GM04504 (cell line): Measurements from ENCODE around the gene SPRYD3.
"Not testable (repeated sequence)": the region's sequence is repeated elsewhere in the genome, so short reads cannot be mapped to it uniquely, and the experiment has no call there.

Experiments used
- DNase-seq: peaks from one replicate; pipeline ENCODE4 v3.0.0-alpha.2; 2012; ENCODE audit warnings: low read depth

SPRYD3 gene, protein sequence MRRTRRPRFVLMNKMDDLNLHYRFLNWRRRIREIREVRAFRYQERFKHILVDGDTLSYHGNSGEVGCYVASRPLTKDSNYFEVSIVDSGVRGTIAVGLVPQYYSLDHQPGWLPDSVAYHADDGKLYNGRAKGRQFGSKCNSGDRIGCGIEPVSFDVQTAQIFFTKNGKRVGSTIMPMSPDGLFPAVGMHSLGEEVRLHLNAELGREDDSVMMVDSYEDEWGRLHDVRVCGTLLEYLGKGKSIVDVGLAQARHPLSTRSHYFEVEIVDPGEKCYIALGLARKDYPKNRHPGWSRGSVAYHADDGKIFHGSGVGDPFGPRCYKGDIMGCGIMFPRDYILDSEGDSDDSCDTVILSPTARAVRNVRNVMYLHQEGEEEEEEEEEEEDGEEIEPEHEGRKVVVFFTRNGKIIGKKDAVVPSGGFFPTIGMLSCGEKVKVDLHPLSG

DNA sequence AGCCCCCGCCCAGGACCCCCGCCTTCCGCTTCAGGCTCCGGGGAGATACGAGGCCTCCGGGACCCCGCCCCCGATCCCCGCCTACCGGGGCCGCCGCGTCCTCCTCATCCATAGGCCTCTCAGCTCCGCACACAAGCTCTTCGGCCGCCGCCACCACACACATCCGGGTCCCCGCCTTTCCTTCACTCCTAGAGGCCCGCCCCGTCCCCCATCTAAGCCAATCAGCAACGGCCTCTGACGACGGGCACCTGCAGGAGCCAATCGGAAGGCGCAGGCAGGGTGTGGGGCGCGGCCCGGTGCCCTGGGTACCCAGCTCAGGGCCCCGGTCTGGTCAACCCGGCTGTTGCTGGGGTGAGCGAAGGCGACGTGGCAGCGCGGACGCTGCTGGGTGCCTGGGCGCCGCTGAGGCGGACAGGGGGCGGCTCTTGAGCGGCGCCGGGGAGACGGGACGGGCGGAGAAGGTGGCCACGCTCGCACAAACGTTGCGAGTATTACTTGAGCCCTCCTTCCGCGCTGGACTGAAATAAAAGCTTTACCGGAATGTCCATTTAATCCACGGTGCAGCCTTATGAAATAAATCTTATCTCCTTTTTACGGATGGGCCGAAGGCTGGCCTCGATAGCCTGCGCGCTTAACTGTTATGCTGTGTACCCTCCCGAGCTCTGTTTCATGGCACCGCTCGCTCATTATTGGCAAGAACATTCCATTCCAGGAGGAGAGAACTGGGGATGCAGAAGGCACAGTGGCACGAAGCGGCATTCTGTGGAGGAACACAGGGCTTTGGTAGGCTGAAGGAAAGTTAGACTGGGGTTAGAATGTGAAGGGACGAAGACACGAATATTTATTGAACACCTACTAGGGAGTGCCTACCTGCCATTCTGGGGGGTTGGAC lies at the start of gene SPRYD3:
Gene SPRYD3 (minus strand): TSS at position 165 of the 892 bp plus-strand sequence. CDS start 57 bp downstream, at position 108.
- peak; percentile 96 for DNase-seq

DNA sequence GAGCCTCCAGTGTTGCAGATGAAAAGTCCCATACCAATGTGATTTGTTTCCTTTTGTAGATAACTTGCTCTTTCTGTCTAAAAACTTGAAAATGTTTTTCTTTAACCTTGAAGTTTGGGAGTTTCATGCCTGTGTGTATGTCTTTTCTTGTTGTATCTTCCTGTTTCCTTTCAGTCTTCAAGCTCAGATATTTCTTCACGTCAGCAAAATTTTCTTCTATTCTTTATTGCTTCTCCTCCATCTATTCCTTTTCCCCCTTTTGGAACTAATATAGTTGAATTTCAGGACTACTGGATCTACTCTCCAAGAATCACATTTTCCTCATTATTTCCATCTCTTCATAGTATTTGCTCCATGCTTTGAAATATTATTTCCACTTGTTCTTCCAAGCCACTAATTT lies 48.0 kb upstream of the SPRYD3 start:
- no peak for DNase-seq

DNA sequence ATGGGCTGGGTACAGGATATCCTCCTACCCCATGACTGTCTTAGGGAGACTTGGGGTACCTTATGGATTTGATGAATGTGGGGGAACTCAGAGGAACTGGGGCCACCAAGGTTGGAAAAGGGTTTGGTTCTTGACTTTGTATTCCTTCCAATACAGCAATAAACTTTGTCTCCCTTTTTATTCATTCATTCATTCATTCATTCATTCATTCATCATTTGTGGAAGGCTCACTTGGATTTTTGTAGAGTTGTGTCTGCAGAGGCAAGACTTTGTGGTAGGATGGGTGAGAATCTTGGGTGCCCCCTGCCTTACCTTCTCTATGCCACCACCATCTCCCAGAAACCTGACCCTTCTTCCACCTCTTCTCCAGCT lies 45.1 kb upstream of the SPRYD3 start:
- DNase-seq = no peak

DNA sequence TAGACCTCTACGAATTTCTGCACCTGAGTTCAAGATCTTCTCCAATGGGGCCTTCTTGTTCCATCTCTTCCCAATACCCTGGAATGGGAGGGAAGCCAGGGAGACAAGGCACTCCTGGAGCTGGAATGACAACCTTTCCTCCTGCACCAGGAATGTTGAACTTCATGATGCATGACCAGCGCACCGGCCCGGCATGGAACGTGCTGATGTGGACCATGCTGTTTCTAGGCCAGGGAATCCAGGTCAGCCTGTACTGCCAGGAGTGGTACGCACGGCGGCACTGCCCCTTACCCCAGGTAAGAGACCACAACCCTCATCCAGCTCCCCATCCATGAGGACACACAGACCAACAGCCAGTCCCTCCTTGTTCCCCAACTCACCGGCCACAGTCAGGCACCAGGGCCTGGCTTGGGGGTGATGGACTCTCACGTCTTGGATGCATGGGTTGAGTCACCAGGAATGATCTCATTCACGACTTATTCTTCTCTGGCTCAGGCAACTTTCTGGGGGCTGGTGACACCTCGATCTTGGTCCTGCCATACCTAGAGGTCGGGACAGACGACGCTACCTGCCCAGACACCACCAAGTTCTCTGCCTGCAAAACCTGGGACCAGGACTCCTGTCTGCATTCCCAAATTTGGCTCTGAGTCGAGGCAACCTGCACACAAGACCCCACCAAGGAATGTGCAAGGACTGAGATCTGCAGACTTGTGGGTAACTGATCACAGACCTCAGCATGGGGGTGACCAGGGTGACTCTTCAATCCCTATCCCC lies 44.6 kb upstream of the SPRYD3 start:
- DNase-seq = peak; percentile 17

DNA sequence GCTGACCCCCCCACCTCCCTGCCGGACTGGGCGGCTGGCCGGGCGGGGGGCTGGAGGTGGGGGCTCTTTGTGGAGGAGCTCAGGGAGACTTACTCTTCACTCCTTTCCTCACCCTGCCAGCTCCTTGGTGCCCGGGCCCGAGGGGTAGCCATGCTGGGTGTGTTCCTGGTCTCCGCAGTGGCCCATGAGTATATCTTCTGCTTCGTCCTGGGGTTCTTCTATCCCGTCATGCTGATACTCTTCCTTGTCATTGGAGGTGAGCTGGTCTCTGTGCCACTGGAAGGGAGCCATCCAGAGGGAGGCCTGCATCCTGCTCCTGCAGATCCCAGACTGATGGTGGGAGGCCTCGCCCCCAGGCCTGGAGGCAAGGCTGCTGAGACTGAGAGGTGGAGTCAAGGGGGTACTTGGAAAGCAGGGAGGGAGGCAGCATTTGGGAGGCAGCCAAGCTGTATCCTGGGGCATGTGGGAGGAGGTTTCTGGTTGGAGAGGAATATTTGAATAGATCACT lies 43.8 kb upstream of the SPRYD3 start:
- no peak for DNase-seq

DNA sequence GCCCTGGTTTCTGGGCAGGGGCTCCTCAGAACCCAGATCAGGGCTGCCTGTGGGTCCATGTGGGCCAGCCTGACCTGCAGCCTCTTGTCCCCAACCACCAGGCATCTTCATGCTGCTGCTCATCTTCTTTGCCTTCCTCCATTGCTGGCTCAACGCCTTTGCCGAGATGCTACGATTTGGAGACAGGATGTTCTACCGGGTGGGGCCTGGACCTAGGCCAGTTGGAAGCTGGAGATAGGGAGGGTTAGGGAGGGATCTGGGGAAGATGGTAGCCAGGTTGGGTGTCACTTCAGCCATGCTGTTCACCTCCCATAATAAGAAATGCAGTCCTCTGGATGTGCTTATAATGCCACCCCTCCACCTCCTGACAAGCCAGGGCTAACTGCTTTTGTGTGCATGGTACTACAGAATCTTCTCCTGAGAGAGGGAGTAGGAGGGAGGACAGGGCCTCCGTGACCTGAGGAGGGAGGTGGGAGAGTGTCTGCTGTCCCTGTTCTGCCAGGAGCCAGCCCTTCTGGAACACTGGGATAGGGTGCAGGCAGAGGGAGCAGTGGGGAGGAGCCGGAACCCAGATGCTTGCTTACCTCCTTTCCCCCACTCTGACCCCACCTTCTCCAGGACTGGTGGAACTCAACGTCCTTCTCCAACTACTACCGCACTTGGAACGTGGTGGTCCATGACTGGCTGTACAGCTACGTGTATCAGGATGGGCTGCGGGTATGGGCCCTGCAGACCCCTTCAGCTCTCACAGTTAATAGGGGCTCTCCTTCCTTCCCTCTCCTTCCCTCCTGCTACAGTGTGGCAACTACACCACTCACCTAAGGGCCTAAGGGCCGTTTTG lies 41.7 kb upstream of the SPRYD3 start:
- no peak for DNase-seq

DNA sequence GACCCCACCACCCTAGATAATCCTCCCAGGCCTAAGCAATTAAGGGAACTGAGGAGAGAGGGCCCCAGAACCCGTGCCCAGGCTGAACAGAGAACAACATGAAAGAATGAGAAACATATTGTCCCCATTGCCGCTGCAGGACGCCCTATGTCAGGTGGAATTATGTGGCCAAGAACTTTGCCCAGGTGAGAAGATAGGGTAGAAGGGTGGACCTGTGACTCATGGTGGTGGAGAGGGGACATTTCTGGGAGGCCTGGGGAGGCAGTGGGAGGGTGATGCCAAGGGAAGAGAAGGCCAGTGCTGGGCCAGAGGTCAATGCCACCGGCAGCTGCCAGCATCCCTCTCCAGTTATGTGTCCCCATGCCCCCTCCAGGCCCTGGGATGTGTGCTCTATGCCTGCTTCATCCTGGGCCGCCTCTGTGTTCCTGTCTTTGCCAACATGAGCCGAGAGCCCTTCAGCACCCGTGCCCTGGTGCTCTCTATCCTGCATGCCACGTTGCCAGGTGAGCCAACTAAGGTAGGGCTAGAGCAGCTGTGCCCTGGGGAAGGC lies 39.6 kb upstream of the SPRYD3 start:
- DNase-seq = no peak

DNA sequence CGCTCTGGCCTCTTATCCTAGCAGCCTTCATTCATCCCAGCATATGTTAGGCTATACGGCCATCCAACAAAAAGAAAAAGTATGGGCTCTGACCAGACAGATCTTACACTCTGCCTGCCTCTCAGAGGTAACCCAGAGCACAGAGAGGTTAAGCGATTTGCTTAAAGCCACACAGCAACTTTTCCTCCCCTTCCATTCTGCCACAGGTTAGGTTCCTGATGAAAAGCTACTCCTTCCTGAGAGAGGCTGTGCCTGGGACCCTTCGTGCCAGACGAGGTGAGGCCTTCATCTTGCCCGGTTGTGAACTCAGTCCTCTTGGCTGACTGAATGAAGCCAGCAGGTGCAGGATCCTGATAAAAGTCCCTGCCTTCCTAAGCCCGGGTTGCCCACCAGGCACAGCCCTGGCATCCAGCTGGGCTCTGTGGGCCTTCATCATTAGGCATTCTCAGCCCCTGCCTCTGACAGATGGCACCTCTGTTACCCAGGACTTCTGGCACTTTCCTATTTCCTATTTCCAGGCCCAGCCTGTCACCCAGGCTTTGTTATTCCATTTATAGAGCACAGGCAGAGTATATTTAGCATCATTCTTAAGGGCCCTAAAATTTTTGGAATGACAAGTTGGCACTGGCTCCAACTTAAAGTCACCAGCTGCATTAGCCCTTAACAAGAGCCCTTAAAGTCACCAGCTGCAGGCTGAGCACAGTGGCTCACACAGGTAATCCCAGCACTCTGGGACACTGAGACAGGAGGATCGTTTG lies 36.9 kb upstream of the SPRYD3 start:
- no peak for DNase-seq

DNA sequence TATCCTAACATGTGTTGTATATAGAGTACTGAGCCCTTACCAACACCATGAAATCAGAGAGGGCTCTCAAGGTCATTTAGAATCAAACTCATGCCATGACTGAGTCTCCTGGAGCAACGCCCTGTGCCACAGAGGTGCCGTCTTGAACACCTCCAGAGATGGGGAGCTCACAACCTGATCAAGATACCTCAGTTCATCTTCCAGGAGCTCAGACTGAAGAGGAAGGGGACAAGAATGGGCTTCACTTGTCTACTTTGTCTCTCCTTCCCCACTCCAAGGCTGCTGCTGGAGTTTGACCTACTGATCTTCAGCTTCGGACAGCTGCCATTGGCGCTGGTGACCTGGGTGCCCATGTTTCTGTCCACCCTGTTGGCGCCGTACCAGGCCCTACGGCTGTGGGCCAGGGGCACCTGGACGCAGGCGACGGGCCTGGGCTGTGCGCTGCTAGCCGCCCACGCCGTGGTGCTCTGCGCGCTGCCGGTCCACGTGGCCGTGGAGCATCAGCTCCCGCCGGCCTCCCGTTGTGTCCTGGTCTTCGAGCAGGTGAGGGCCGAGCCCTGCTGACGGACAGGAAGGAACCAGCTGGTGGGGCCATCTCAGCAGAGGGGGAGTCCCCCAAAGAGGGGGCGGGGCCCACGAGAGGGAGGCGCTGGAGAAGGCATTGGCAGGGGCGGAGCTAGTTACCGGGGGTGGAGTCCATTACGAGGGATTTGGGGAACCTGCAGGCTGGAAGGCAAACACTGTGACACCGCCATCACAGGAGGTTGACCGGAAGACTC lies 36.1 kb upstream of the SPRYD3 start:
- DNase-seq = no peak

DNA sequence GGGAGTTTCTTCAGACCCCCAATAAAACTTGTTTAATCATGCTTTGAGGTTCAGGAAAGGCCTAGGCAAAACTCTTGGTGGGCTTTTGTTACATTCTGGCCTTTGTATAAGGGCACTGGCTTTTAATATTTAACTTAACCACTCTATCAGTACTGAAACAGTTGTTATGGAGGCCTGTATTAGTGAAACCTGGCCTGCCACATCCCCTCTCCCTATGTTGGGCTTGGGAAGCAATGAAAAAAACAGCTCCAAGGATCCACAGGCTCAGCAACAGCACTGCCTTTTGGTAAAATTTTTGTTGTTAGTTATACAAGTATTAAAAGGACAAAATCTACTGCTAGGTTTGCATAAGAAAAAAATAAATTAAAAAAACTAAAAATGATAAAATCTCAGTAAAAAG lies 34.8 kb upstream of the SPRYD3 start:
- no peak for DNase-seq

DNA sequence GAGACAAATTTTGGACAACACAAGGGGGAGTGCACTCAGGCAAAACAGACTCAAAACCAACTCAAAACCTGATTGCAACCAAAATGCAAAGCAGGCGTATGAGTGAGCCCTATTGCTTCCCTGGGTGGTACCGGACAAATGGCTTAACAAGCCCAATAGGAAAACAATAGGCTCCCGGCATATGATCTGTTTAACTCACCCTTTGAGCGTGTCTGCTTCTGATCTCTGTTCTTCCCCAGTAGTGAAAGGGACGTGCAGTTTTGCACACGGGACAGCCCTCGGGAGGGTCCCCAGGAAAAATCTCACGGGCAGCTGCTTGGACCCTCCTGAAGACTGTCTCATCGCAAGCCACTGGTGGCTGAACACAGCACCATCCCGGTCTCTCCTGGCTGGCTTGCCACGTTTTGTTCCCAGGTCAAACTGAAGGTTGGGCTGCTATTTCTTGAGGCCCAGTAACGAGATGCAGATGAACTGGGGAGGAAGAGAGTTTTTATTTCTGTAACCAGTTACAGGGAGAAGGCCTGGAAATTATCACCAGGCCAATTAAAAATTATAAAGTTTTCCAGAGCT lies 34.0 kb upstream of the SPRYD3 start:
- no peak for DNase-seq

DNA sequence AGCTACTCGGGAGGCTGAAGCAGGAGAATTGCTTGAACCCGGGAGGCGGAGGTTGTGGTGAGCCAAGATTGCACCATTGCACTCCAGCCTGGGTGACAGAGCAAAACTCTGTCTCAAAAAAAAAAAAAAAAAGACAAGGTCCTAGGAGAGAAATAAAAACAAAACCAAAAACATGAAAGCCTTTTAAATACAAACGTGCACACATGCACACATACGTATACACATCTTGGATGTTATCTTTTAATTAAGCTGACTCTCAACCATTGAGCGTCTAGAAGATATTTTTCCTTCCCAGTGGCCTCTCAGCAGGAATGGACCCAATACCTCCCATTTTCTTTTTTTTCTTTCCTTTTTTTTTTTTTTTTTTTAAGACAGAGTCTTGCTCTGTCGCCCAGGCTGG lies 33.2 kb upstream of the SPRYD3 start:
- not testable (repeated sequence) for DNase-seq

DNA sequence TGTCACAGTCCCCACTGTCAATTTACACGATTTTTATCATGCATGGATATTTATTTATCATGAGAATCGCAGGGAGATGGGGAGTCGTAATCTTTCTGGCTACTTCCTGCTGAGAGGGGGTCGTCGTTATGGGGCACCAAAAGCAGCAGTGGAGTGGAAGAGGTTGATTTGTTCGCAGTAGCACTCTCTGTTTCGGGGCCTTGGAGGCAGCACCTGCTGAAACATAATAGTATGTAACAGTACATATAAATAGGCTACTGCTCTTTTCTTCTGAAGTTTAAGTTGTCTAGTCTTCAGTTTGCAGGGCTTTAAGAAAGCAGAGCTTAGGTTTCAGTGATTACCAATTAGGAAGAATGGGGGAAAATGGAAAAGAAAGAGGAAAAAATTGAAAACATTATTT lies 27.9 kb upstream of the SPRYD3 start:
- DNase-seq = no peak

DNA sequence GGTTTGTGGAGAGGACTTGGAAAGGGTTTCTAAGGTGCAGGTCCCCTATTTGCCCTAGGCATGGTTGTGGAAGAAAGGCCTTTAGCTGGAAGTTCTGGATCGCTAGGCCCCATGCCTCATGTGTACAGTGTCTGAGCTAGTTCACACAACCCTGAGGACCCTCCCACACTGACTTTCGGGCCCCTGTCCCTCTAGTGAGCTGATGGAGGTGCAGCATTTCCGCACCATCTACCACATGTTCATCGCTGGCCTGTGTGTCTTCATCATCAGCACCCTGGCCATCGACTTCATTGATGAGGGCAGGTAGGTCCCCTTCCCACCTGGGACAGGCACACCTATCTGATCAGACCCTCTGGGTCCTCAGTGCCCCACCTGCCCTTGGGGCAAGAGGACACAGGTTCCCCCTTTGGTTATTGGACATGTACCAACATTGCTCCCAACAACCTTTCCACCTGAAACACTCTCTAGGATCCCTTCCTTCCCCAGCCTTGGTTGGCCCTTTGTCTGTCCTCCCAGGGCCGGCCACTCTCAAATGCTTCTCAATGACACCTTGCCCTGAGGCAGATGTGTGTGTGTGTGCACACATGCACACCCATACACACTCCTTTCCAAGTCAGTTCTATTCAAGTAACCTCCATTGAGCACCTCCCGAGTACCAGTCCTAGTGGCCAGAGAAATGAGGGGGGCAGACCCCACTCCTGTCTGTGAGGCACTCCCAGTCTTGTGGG lies 26.7 kb upstream of the SPRYD3 start:
- no peak for DNase-seq

DNA sequence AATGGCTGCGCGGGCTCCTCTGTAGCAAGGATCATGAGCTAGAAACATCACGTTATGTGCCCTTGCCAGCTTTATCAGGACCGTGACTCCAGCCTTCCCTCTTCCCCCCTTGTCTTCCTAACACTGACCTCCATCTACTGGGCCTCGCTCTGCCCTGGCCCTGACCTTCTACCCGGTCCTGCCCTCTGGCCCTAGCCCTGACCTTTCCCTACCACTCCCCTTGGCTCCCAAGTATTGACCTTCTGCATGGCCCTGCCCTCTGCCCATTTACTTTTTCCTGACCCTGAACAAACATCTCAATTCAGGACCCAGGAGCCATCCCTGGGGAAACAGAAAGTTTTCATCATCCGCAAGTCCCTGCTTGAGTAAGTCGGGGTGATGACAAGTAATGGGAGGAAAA lies 26.1 kb upstream of the SPRYD3 start:
- DNase-seq = no peak

DNA sequence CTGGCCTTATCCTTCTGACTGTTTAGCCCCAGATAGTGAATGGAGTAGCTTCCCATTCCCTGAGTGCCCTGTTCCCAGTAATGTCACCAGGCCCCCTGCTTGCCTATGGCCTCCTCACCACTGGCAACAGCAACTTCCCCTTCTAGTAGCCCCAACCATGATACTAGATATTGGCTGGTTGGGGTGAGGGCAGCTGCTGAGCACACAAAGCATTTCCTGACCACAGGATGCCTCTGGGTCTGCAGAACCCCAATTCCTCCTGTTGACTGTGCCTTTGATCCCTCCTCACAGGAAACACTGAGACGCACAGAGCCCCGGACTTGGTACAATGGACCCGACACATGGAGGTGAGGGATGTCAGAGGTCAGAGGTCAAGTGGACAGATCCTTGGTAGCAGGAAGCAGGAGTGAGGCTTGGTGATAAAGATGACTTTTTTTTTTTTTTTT lies 24.7 kb upstream of the SPRYD3 start:
- no peak for DNase-seq

DNA sequence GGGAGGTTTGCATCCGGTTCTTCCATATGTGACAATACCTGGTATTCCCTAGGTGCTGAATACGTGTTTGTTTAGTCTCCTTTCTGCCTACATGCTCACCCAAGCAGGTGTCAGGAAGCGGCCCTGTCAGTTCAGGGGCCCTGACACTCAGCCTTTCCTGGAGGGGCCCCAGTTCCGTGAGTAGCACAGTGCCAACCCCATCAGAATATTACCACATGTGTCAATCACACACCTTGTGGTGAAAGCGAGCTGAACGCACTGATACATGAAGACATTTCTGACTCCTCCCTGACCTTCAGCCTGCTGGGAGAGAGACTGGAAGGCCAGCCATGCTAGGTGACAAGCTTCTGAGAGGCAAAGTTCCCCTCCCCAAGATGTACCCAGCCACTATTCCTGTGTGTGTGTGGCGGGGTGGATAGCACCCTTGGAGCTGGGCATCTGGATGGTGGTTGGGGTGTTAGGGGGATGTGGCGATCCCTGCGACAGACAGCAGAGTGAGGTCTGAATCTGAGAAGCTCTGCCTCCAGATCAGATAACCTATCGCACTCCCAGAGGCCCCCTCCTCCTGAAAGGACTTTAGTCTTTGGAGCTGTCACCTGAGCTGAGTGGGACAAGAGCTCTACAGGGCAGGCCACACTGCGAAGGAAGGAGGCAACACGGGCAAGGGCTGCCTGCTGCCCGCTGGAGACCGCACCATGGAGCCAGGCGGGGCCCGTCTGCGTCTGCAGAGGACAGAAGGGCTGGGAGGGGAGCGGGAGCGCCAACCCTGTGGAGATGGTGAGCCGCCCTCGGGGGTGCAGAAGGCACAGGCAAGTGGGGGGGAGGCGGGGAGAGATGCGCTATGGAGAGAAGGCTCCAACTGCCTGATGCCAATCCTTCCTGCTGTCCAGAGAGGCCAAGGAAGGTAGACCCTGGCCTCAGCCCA lies 24.0 kb upstream of the SPRYD3 start, which contains the start of gene SOAT2:
Gene SOAT2 (plus strand): TSS at position 604 of the 925 bp plus-strand sequence. CDS start 92 bp downstream, at position 696.
- no peak for DNase-seq
